ENCODE data around the gene HBS1L. TPM values are rescaled to one million over a fixed set of nuclear protein-coding genes. Genes with fewer than 3 reads are reported as not detected.

HBS1L gene
- total and polyA plus RNA-seq, 2 of the 4 experiments (the other 2 are of a cell fraction) = 45.1 to 120 TPM

DNA sequence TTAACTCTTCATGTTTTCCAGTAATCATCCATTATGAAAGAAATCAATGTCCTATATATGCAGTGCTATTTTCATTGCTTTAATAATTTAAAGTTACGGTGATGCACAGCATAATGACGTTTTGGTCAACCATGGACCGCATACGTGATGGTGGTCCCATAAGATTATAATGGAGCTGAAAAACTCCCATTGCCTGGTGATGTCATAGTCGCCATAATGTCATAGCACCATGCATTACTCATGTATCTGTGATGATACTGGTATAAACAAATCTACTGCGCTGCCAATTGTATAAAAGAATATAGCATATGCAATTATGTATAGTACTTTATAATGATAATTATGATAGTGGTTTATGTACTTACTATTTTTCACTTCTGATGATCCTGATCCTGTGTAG is 62.5 kb downstream of the HBS1L start:
- H3K27me3 ChIP-seq (ENCODE audit: control insufficient read depth, insufficient read depth, low read length) = no peaks in the 10 kb centered on the region
- no peak overlapping the region for H3K4me3 ChIP-seq (ENCODE audit: insufficient read depth, low read depth, low read length)
- WGBS, 2 experiments (ENCODE audit: extremely low coverage in 2 of 2, insufficient read length in 1 of 2) = no CpG with 5 or more reads among the region's 6 CpGs
- TF ChIP-seq MXI1 (IDR thresholded peaks at IDR 0.05; ENCODE audit: borderline replicate concordance, low read depth, low read length) (no peak), USF2 (IDR thresholded peaks at IDR 0.05; ENCODE audit: low read depth, low read length) (no peak), BHLHE40 (IDR thresholded peaks at IDR 0.05; ENCODE audit: low read depth, low read length) (no peak)
- no peak overlapping the region for H2BK15ac ChIP-seq (ENCODE audit: low read depth, low read length)
- no peaks in the 10 kb centered on the region for H3K4me1 ChIP-seq (ENCODE audit: control insufficient read depth, insufficient read depth, low read length)
- no peak overlapping the region for H3K18ac ChIP-seq (ENCODE audit: low read depth, low read length)
- H3K23ac ChIP-seq (ENCODE audit: low read depth, low read length) = no peak overlapping the region
- DNase-seq = no peak
- H4K20me1 ChIP-seq (ENCODE audit: insufficient read depth, low read length) = no peaks in the 10 kb centered on the region
- H2AK5ac ChIP-seq (ENCODE audit: low read depth, low read length) = no peak overlapping the region
- ChIA-PET POLR2A (ENCODE audit: unreplicated experiment) (no interaction called here), CTCF (interaction anchor here (0.6 kb wide), 1 partner anchor 459 kb away, joined by 6 read pairs; no protein-coding TSS in a partner anchor)
- H3K9me1 ChIP-seq (ENCODE audit: insufficient read depth, low read length) = peaks cover 1% of the 10 kb centered on the region; the same call in 1 of the 2 replicates
- no peak overlapping the region for H2BK20ac ChIP-seq (ENCODE audit: low read depth, low read length)
- H4K8ac ChIP-seq (ENCODE audit: low read depth in 2 of 2, low read length in 2 of 2) = no peak overlapping the region
- no peak overlapping the region for H3K14ac ChIP-seq (replicated peaks; ENCODE audit: low read depth, low read length)
- intact Hi-C loops (cut with micrococcal nuclease) (no loop called here), dilution Hi-C loops (cut with HindIII; ENCODE audit: low sequenced_read_pairs, unreplicated experiment) (no loop called here), in situ Hi-C loops (cut with MboI; ENCODE audit: low sequenced_read_pairs) (no loop called here)
- no peak for ATAC-seq (ENCODE audit: low read depth)
- no peak overlapping the region for H3K4ac ChIP-seq (ENCODE audit: low read depth, low read length)
- no peak overlapping the region for H2BK5ac ChIP-seq (ENCODE audit: low read depth, low read length, poor library complexity, severe bottlenecking)
- H2AFZ ChIP-seq (replicated peaks; ENCODE audit: low read length, poor library complexity) = no peak overlapping the region
- H3K36me3 ChIP-seq (ENCODE audit: control insufficient read depth, insufficient read depth, low read length) = peaks cover 10% of the 10 kb centered on the region
- no peak overlapping the region for H3K27ac ChIP-seq (ENCODE audit: insufficient read depth, low read length)
- no peaks in the 10 kb centered on the region for H3K9me3 ChIP-seq (ENCODE audit: control insufficient read depth, insufficient read depth, low read length)
- no peak overlapping the region for H2BK120ac ChIP-seq (ENCODE audit: low read depth, low read length)
- no TSS peak for BruUV-seq (replicated peaks)
- no peak overlapping the region for H3K4me2 ChIP-seq (ENCODE audit: low read depth, low read length)
- no peak overlapping the region for H3K9ac ChIP-seq (ENCODE audit: low read depth, low read length)
- no peak overlapping the region for H4K91ac ChIP-seq (ENCODE audit: insufficient read depth, low read depth, low read length)
- no peak overlapping the region for H3K56ac ChIP-seq (ENCODE audit: extremely low read depth, insufficient read depth, low read length)
- H3K79me1 ChIP-seq (ENCODE audit: low read depth in 1 of 2, low read length in 2 of 2) = peaks cover 0 to 2% of the 10 kb centered on the region in 2 experiments; a peak in 1 of 4 replicates
- no peak overlapping the region for H4K5ac ChIP-seq (ENCODE audit: low read depth, low read length)
- H2AK9ac ChIP-seq (replicated peaks; ENCODE audit: low read depth, low read length, poor library complexity) = no peak overlapping the region

Data from IMR-90 (cell line).